Frontal cortex (tissue), 4 donors: ENCODE results near the gene QSOX2. TPM values are rescaled to one million over a fixed set of nuclear protein-coding genes. Genes with fewer than 3 reads are reported as not detected.

Experiments
- DNase-seq, 2 donors: peaks; one replicate each; pipeline ENCODE4 v3.0.0; 2012; ENCODE audit warnings: low spot score in 2 of 2
- FAIRE-seq: peaks from 2 replicates; lab custom pipeline; 2012; peaks lifted over from hg19 to GRCh38; lab: Jason Lieb, UNC
- total RNA-seq: library from RNA; depleted of rRNA; stranded (reverse); fragments of >200 nt; gene quantifications from one replicate; pipeline ENCODE4 v1.2.3, GENCODE V29; 2014
- donor health status: control.
- donor health status: control.
- donor health status: control.

Gene QSOX2
- total RNA-seq, 1 donor from 2014 or later, result 8.2 TPM

GRCh38 chr9:136163248-136163850, 82.3 kb downstream of the QSOX2 start:
- no peak for FAIRE-seq
- DNase-seq, result no peak

GRCh38 chr9:136160995-136161610, 84.5 kb downstream of the QSOX2 start:
- no peak for FAIRE-seq

GRCh38 chr9:136160381-136160841, 85.2 kb downstream of the QSOX2 start:
- FAIRE-seq (no peak), DNase-seq (no peak)

More at GRCh38 chr9:136160995-136161610, 84.5 kb downstream of the QSOX2 start:
- DNase-seq, result no peak

GRCh38 chr9:136159851-136160250, 85.8 kb downstream of the QSOX2 start:
- FAIRE-seq (no peak), DNase-seq (no peak)

- DNase-seq, result no peak
- no peak for FAIRE-seq
Measured at GRCh38 chr9:136157477-136158265, 87.9 kb downstream of the QSOX2 start.

Other genes starting within 250 kb of the QSOX2 start
- 3.7 TPM for gene NACC2, start 150.5 kb downstream of the QSOX2 start, total RNA-seq
- gene TMEM250, start 126.9 kb downstream of the QSOX2 start, total RNA-seq, result 26.9 TPM
- not detected for gene LHX3, start 40.7 kb downstream of the QSOX2 start, total RNA-seq
- 0.41 TPM for gene CCDC187, start 58.3 kb upstream of the QSOX2 start, total RNA-seq
- 71.7 TPM for gene GPSM1, start 81.7 kb upstream of the QSOX2 start, total RNA-seq
- 9.0 TPM for gene DNLZ, start 117.9 kb upstream of the QSOX2 start, total RNA-seq
- gene CARD9, start 127.9 kb upstream of the QSOX2 start, total RNA-seq, result 0.41 TPM
- 5.7 TPM for gene SNAPC4, start 154.4 kb upstream of the QSOX2 start, total RNA-seq
- 20.0 TPM for gene ENTR1, start 164.8 kb upstream of the QSOX2 start, total RNA-seq
- 26.1 TPM for gene PMPCA, start 164.8 kb upstream of the QSOX2 start, total RNA-seq
- gene INPP5E, start 194.0 kb upstream of the QSOX2 start, total RNA-seq, result 10.2 TPM
- 9.0 TPM for gene SEC16A, start 237.2 kb upstream of the QSOX2 start, total RNA-seq